OCI-LY1 (cell line): Measurements from ENCODE around the gene NSF.
"Not testable (repeated sequence)": the region's sequence is repeated elsewhere in the genome, so short reads cannot be mapped to it uniquely, and the experiment has no call there.

Experiments
- H2AFZ ChIP-seq: fragments of 200-600 bp; sonication (generic), shearing (Covaris generic); 2 replicates; pipeline ENCODE4 v1.6.0; 2014; ENCODE audit warnings: antibody characterized with exemption, mild to moderate bottlenecking, low read length
- H3F3A ChIP-seq: fragments of 200-600 bp; sonication (generic), shearing (Covaris generic); 2 replicates; pipeline ENCODE4 v1.6.0; 2014; ENCODE audit warnings: mild to moderate bottlenecking, antibody characterized with exemption, low read length, moderate library complexity; ENCODE audit not compliant: insufficient read depth
- H3K27ac ChIP-seq: fragments of 200-600 bp; sonication (generic); 2 replicates; pipeline ENCODE4 v1.5.1; 2014; ENCODE audit warnings: low read length, mixed run types, mild to moderate bottlenecking, low read depth; ENCODE audit not compliant: poor library complexity, severe bottlenecking
- H3K27me3 ChIP-seq: fragments of 200-600 bp; sonication (generic); 2 replicates; pipeline ENCODE4 v1.6.0; 2014; ENCODE audit warnings: antibody characterized with exemption, mild to moderate bottlenecking, low read length, moderate library complexity; ENCODE audit not compliant: insufficient read depth
- H3K36me3 ChIP-seq: fragments of 200-600 bp; sonication (generic); 2 replicates; pipeline ENCODE4 v1.6.1; 2014; ENCODE audit warnings: mild to moderate bottlenecking, antibody characterized with exemption, low read length, moderate library complexity, mixed read lengths; ENCODE audit not compliant: insufficient read depth
- H3K4me1 ChIP-seq: fragments of 200-600 bp; sonication (generic); 2 replicates; pipeline ENCODE4 v1.5.1; 2014; ENCODE audit warnings: mild to moderate bottlenecking, low read length, moderate library complexity; ENCODE audit not compliant: insufficient read depth, severe bottlenecking
- H3K4me2 ChIP-seq: fragments of 200-600 bp; sonication (generic), shearing (Covaris generic); 2 replicates; pipeline ENCODE4 v1.6.1; 2014; ENCODE audit warnings: low read length
- H3K4me3 ChIP-seq: fragments of 200-600 bp; sonication (generic); 2 replicates; pipeline ENCODE4 v1.5.1; 2014; ENCODE audit warnings: low read length, low read depth, mild to moderate bottlenecking, mixed read lengths; ENCODE audit not compliant: poor library complexity, severe bottlenecking
- H3K79me2 ChIP-seq: fragments of 200-600 bp; shearing (Covaris generic); 2 replicates; pipeline ENCODE4 v1.6.1; 2016; ENCODE audit warnings: mixed run types, low read length, mixed read lengths; ENCODE audit not compliant: insufficient read depth
- H3K9ac ChIP-seq: fragments of 200-600 bp; sonication (generic), shearing (Covaris generic); 2 replicates; pipeline ENCODE4 v1.6.1; 2014; ENCODE audit warnings: mild to moderate bottlenecking, low read length, mixed read lengths
- H3K9me2 ChIP-seq: fragments of 200-600 bp; sonication (generic), shearing (Covaris generic); 2 replicates; pipeline ENCODE4 v1.6.1; 2014; ENCODE audit warnings: low read depth, mild to moderate bottlenecking, low read length, mixed read lengths
- H3K9me3 ChIP-seq: fragments of 200-600 bp; shearing (Covaris generic); 2 replicates; pipeline ENCODE4 v1.6.1; 2014; ENCODE audit warnings: low read length, mixed read lengths
- H4K20me1 ChIP-seq: fragments of 200-600 bp; sonication (generic), shearing (Covaris generic); 2 replicates; pipeline ENCODE4 v1.6.0; 2016; ENCODE audit warnings: mild to moderate bottlenecking, low read length; ENCODE audit not compliant: insufficient read depth

NSF gene

DNA sequence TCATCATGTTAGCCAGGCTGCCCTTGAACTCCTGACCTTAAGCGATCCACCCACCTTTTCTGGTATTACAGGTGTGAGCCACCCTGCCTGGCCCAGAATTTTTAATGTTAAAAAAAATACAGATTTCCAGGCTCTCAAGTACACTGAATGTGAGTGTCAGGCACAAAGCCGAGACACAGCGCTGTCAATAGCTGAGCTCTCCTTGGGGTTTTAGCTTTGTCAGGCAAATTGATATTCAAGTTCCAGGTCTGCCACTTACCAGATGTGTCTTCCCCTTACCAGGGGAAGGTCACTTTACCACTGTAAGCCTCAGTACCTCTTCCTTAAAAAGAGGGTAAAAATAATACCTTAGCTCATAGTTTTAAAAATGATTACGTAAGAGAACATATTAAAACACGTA, 67.8 kb downstream of the NSF start:
- H3K9ac ChIP-seq, H3K9me3 ChIP-seq, H2AFZ ChIP-seq, H3F3A ChIP-seq, H3K27me3 ChIP-seq, H3K36me3 ChIP-seq, H3K4me3 ChIP-seq, H3K79me2 ChIP-seq, H3K27ac ChIP-seq, H3K4me1 ChIP-seq, H3K9me2 ChIP-seq, H3K4me2 ChIP-seq, H4K20me1 ChIP-seq: not testable (repeated sequence)

DNA sequence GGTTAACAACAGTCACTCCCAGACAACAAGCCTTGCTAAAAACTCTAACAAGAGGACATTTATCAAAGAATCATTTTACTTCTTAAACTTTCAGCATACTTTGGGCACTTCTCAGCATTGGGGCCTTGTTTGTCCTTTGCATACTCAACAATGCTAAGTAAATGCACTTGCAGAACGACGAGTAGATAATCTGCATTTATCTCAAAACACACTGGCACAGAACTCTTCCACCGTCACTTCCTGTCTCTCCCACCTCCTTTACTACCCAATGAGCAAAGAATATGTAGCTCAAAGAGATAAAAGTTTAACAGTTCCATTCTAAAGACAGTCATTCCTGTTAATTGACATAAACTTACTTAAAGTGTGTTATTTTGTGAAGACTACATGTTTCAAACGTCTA, 69.2 kb downstream of the NSF start:
- not testable (repeated sequence) for H3K4me1 ChIP-seq, H3K9me2 ChIP-seq, H3K4me2 ChIP-seq, H3K27ac ChIP-seq, H4K20me1 ChIP-seq, H3K9me3 ChIP-seq, H3K27me3 ChIP-seq, H3K36me3 ChIP-seq, H3K4me3 ChIP-seq, H3K79me2 ChIP-seq, H2AFZ ChIP-seq, H3F3A ChIP-seq, H3K9ac ChIP-seq

DNA sequence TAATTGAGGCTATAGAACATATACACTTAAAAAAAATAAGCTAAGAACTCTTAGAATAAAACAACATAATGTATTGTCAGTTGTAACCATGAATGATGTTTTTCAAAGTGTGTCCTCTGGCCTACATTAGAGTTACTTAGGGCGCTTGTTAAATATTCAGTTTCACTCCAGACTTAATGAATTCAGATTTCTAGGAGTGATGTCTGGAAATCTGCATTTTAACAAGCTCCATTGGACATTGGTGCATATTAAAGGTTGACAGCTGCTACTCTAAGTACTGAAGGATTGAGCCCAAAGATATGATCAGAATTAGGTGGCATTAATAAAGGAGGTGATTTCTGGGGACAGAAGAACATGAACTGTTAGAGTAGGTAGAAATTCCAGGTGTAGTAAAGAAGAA, 72.7 kb downstream of the NSF start:
- not testable (repeated sequence) for H4K20me1 ChIP-seq, H3K4me2 ChIP-seq, H3K27me3 ChIP-seq, H3K36me3 ChIP-seq, H3K27ac ChIP-seq, H3K9me3 ChIP-seq, H3F3A ChIP-seq, H3K9me2 ChIP-seq, H3K4me3 ChIP-seq, H3K9ac ChIP-seq, H3K79me2 ChIP-seq, H2AFZ ChIP-seq, H3K4me1 ChIP-seq

DNA sequence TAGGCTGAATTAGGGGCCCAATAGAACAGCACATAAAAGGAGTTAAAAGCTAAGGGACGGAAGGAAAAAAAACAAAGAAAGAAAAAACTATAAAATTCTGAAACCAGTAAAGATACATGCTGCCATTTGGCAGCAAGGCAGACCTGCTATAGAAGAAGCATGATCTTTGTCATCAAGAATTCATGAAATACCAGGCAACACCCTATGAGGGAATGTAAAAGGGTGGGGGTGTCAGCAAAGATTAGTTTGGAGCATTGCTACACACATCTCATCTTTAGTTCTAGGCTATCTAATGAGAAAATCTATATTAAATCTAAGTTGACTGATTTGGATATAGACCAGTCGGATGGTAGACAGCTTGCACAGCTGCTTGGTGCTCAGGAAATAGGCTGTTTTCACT, 73.1 kb downstream of the NSF start:
- H3K27me3 ChIP-seq, H3K9ac ChIP-seq, H3K9me3 ChIP-seq, H3K4me1 ChIP-seq, H3F3A ChIP-seq, H4K20me1 ChIP-seq, H3K36me3 ChIP-seq, H3K4me3 ChIP-seq, H3K4me2 ChIP-seq, H3K79me2 ChIP-seq, H2AFZ ChIP-seq, H3K27ac ChIP-seq, H3K9me2 ChIP-seq: not testable (repeated sequence)

DNA sequence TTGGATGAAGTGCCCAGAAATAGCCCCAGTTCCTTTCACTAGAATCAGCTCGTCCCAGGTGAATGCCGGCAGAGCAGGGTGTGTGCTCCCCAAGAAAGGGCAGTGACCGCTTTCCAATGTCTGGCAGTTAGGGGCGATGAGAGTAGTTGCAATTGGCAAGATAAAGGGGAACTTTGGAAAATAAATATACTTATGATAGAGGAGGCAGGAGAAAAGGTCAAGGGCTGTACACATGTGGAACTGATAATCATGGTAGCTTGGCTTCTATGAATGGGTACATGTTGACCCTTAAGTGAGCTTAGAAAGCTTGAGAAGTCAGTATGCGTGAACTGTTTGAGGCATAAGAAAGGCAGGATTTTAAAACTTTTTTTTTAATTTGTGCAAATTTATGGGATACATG, 75.5 kb downstream of the NSF start:
- H3K27me3 ChIP-seq, H3K36me3 ChIP-seq, H3F3A ChIP-seq, H3K27ac ChIP-seq, H3K4me2 ChIP-seq, H2AFZ ChIP-seq, H3K9me3 ChIP-seq, H4K20me1 ChIP-seq, H3K4me1 ChIP-seq, H3K4me3 ChIP-seq, H3K9me2 ChIP-seq, H3K9ac ChIP-seq, H3K79me2 ChIP-seq: not testable (repeated sequence)

DNA sequence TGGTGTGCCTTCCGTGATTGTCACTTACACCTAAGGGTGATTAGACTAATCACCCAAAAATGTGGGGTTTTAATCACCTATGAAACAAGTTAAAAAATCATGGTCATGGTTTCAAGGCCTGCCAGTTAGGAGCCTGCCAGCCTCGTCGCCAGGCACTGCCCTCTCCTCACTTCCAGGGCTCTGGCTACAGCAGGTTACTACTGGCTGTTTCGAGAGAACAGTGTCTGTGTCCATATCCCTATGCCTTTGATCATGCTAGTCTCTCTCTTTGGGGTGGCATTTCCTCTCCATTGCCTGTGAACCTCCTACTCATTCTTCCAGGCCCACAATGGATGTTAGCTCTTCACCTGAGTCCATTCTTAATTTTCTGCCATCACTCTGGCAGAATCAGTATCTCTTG, 80.3 kb downstream of the NSF start:
- H3K27me3 ChIP-seq, H3K9me2 ChIP-seq, H3K9me3 ChIP-seq: not testable (repeated sequence)

DNA sequence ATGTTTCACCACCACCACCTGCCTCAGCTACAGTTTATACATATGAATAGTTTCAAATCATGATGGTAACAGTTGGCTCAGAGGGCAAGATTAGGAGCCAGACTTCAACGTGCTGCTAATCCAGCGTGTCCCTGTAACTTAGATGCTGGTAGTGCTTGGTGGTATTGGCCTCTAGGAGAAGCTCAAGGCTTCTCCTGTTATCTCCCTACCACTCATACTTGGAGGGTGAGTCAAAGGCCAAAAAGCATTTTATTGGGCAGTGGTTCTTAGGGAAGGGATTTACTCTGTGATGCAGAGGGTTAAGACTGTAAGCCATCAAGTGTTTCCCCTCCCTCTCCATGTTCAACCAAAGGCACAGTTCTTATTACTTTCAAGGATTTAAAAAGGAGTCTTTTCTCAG, 82.3 kb downstream of the NSF start:
- not testable (repeated sequence) for H3K36me3 ChIP-seq, H3K79me2 ChIP-seq, H3K27me3 ChIP-seq, H3K9ac ChIP-seq, H3K4me3 ChIP-seq, H4K20me1 ChIP-seq, H3K9me3 ChIP-seq, H2AFZ ChIP-seq, H3K27ac ChIP-seq, H3K4me1 ChIP-seq, H3K9me2 ChIP-seq, H3F3A ChIP-seq, H3K4me2 ChIP-seq

More for the DNA sequence above, 80.3 kb downstream of the NSF start:
- H3K4me2 ChIP-seq, H3K79me2 ChIP-seq, H4K20me1 ChIP-seq, H3K36me3 ChIP-seq, H3K4me1 ChIP-seq, H3K27ac ChIP-seq, H2AFZ ChIP-seq, H3K4me3 ChIP-seq, H3F3A ChIP-seq, H3K9ac ChIP-seq: not testable (repeated sequence)

DNA sequence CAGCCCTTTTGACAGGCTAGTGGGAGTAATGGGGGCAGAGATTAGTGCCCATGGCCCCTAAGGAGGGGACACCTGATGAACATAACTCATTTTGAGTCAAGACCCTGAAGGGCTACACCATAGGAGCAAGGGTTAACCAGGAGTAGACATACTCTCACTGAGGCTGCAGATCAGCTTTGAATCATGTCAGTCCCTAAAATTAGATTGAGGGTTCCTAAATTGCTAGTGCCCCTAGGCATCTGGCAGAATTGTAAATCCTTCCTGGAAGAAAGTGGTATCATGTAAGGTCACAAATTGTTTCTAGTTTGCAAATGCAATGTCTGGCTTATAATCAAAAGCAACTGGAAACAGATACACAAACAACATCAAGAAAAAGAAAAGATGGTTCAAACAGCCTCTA, 87.3 kb downstream of the NSF start:
- not testable (repeated sequence) for H3K4me3 ChIP-seq, H3K9me2 ChIP-seq, H3K27me3 ChIP-seq, H3K9ac ChIP-seq, H3F3A ChIP-seq, H3K36me3 ChIP-seq, H3K4me1 ChIP-seq, H3K27ac ChIP-seq, H2AFZ ChIP-seq, H3K9me3 ChIP-seq, H3K4me2 ChIP-seq, H3K79me2 ChIP-seq, H4K20me1 ChIP-seq
